ENCODE results near the gene IFITM2. TPM values are rescaled to one million over a fixed set of nuclear protein-coding genes. Genes with fewer than 3 reads are reported as not detected.

The IFITM2 gene
- polyA plus RNA-seq, 3 donors, result 156 to 251 (median 209) TPM

DNA sequence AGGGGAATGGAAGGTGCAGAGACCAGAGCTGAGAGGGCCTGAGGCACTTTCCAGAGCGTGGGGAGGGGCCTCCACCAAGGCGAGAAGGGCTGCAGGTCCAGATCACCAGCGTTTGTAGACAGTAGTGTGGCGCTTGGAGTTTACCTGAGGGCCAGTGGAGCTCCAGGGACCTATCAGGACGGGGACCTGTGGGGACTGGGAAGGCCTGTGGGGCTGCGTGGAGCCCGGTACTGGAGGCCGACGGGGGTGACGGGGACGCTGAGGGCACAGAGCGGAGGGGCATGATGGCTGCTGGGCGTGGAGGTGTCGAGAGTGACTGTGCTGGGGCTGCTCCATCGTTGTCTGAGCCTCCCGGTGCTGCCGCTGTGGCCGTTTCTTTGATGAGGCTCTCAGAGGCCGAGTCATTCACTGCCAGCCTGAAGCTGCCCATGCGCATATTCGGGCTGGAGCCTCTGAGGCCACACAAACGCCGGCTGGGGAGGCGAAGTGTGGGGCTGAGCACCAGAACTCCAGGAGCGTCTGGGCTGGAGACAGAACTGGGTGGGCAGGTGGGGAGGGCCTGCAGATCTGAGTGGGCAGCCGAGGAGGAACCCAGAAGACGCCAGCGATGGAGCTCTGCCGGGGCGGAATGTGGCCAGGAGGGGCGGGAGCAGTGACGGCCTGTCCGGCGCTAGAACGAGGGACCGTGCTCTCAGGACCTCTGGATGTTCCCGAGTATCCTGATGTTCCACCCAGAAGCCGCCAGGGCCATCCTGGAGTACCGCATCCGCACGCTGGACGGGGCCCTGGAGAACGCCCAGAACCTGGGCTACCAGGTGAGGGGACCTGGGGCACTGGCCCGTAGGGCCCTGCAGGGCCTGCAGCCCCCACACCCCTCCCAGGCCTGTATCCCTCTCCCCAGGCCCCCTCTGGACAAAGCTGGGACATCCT lies 16.1 kb upstream of the IFITM2 start:
- no peak for DNase-seq (ENCODE audit: low read depth in 3 of 3, low spot score in 2 of 3)

DNA sequence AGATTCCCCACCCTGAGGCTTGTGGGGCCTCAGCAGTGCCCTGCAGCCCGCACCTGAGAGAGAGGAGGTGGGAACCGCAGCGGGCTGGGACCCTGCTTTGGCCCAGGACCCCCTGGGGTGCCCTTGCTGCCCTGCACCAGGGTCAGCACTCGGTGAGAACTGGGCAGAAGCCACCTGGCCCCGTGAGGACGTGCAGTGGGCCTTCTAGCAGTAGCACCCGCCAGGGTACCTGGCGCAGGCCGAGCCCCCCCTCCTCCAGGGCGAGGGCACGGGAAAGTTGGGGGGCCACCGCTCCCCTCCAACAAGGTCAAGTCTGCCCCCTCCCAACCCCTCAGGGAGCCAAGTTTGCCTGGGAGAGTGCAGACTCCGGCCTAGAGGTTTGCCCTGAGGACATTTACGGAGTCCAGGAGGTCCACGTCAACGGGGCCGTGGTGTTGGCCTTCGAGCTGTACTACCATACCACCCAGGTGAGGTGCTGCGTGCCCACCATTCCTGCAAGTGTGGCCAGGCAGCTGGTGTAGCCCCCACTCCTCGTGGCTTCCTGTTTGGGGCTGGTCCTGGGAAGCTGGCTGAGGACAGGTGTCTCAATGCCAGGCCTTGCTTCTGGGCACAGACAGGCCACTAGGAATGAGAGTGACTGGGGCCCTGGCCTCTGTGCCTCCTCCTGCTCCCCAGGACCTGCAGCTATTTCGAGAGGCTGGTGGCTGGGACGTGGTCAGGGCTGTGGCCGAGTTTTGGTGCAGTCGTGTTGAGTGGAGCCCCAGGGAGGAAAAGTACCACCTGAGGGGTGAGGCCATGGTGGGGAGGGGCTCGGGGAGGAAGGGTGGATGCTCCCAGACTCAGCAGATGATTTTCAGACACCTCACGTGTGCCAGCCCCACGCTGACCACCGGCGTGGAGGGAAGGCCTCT lies 15.2 kb upstream of the IFITM2 start:
- DNase-seq (ENCODE audit: low read depth in 3 of 3, low spot score in 2 of 3), result no peak

DNA sequence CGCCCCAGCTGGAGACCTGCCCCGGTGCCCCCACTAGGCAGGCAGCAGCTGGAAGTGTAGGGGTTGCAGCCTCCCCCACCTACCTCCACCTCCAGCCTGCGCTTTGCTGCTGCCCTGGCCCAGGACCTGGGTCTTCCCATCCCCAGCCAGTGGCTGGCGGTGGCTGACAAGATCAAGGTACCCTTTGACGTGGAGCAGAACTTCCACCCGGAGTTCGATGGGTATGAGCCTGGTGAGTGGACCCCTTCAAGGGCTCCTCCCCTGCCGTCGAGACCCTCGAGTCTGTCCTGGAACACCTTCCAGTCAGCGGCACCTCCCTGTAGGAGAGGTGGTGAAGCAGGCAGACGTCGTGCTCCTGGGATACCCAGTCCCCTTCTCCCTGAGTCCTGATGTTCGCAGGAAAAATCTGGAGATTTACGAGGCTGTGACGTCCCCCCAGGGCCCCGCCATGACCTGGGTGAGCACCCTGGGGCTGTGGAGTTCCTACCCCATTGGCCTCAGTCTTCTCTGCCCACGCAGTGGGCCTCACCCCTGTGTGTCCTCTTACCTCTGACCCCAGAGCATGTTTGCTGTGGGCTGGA lies 14.3 kb upstream of the IFITM2 start:
- no peak for DNase-seq (ENCODE audit: low read depth in 3 of 3, low spot score in 2 of 3)

DNA sequence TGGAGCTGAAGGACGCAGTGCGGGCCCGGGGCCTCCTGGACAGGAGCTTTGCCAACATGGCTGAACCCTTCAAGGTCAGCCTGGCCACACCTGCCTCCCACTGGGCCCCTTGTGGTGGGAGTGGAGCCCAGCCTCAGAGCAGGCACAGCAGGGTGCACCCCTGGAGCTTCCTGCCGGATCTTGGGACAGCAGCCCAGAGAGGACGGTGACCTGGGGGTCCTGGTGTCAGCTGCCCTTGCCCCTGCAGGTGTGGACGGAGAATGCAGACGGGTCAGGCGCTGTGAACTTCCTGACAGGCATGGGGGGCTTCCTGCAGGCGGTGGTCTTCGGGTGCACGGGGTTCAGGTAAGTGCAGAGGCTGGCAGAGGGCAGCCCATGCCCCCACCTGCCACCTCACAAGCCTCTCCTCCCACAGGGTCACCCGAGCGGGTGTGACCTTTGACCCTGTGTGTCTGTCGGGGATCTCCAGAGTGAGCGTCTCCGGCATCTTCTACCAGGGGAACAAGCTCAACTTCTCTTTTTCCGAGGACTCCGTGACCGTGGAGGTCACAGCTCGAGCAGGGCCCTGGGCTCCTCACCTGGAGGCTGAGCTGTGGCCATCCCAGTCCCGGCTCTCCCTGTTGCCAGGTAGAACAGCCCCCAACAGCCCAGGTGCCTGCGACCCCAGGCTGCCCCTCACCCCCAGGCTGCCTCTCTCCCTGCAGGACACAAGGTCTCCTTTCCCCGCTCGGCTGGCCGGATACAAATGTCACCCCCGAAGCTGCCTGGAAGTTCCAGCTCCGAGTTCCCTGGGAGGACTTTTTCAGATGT lies 13.6 kb upstream of the IFITM2 start:
- no peak for DNase-seq (ENCODE audit: low read depth in 3 of 3, low spot score in 2 of 3)

- no peak for DNase-seq (ENCODE audit: low read depth in 3 of 3, low spot score in 2 of 3)
Measured at GRCh38 chr11:294780-295179, 12.8 kb upstream of the IFITM2 start.

DNA sequence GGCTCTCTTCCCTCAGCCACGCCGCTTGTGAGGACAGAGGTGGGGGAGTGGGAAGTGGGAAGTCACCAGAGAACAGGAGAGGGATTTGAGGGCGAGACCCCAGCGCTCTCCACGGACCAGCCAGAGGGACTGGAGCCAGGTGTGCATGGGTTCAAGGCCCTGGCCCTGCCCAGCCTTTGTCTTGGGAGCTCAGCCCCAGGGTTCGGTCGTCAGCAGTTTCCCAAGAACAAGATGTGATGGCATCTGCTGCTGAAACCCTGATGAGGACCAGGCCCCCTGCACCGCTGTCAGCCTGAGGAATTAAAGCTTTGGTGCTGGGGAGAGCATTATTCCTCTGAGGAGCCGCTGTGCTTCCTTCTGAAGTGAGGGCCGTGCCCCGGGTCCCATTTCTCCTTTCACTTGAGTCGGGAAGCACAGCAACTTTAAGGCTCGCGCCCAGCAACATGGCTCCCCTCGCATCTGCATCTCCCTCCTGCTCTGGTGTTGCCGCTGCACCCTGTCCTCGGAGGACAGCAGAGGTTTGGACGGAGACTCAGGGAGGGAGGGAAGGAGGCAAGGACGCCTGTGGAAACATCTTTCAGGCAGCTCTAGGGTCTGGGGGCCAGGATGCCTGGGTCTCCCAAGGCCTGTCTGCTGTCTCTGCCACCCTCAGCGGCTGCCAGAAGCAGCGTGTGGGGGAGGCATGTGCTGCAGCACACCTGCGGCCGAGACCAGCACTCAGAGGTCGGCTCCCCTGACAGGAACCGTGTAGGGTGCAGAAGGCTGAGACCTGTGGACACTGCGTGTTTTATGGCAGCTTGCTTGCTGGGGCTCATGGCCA lies 12.1 kb upstream of the IFITM2 start:
- DNase-seq (ENCODE audit: low read depth in 3 of 3, low spot score in 2 of 3), result no peak

DNA sequence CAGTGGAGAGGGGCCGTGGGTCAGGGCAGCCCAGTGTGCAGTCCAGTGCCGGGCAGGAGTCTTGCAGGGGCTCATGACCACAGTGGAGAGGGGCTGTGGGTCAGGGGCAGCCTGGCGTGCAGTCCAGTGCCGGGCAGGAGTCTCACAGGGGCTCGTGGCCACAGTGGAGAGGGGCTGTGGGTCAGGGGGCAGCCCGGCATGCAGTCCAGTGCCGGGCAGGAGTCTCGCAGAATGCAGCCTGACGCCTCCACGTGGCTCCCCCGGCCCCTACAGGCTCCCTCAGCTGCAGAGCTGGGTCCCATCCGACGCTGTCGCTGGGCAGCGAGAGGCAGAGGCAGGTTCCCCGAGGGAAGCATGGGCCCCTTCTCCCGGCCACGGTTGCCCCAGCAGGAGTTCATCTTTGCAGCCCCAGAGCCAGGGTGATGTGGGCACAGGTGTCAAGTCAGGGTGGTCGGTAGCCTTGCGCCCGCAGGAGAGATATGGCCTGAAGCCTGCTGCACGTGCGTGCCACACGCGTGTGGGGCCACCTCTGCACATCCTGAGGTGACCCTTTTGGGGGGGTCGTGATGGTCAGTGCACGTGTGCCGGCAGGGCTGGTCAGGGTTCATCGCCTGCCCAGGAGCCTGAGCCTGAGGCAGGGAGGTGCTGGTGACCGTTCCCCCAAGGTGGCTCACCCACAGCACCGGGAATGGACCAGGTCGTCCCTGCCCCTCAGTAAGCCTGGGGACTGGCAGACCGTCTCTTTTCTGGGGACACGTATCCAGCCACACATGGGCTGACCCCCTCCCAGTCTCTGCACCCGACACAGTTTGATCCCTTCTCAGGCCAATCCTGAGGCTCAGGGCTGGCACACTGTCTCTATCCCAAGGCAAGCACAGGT lies 11.2 kb upstream of the IFITM2 start:
- DNase-seq (ENCODE audit: low read depth in 3 of 3, low spot score in 2 of 3), result no peak

DNA sequence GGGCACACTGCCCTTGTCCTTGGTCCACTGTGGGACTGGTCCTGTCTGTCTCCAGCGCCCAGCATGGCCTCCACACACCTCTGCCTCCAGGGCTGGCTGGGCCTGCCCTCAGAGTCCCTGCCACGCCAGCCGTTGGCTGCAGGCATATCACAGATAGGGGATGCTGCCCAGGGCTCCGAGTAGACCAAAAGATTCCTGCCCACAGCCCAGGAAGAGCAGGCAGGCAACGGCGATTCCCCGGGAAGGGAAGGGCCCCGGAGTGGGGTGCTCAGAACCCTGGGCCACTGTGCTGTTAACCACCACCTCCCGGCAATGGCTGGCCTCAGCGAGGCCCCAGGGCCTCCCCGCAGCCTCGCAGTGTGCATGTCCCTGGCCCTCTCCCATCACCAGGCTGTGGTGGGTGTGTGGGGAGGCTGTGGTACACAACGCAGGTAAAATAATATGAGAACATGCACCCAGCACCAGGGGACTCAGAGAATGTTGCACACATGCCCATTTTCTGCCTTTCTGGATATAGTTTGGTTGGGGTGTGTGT lies 10.5 kb upstream of the IFITM2 start:
- no peak for DNase-seq (ENCODE audit: low read depth in 3 of 3, low spot score in 2 of 3)

DNA sequence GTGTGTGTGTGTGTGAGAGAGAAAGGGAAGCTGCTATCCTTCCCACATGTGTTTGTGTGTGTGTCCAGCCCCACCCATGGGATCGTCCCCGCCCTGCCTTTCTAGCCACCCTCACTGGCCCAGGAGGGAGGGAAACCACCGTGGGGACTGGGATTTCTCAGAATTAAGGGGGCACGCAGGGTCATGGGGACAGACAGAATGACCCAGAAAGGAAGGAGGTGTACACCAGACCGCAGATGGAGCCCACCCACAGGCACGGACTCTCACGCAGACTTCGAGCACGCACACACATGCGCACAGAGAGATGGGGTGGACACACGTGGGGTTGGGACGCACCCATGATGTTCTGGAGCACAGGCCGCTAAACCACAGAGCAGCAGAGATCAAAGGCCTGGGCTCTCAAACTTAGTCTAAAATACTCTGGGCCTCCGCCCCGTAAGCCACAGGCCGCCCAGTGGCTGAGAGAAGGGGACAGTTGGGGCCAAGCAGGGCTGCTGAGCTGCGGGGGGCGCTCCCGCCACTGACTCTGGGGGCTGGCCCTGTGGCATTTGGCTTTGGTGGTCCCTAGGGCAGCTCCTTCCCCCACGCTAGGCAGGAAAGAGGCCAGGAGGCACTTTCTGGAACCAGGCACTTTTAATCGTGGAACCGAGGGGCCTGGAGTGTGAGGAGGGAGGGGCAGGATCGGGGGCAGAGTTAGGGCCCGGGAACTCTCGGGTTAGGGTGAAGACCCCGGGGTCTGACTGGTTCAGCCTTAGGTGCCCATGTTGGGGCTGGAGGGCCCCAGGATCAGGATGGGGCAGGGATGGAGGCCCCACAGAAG lies 9.8 kb upstream of the IFITM2 start:
- DNase-seq (ENCODE audit: low read depth in 3 of 3, low spot score in 2 of 3), result no peak

- no peak for DNase-seq (ENCODE audit: low read depth in 3 of 3, low spot score in 2 of 3)
Measured at GRCh38 chr11:298406-299065, 9.1 kb upstream of the IFITM2 start.

DNA sequence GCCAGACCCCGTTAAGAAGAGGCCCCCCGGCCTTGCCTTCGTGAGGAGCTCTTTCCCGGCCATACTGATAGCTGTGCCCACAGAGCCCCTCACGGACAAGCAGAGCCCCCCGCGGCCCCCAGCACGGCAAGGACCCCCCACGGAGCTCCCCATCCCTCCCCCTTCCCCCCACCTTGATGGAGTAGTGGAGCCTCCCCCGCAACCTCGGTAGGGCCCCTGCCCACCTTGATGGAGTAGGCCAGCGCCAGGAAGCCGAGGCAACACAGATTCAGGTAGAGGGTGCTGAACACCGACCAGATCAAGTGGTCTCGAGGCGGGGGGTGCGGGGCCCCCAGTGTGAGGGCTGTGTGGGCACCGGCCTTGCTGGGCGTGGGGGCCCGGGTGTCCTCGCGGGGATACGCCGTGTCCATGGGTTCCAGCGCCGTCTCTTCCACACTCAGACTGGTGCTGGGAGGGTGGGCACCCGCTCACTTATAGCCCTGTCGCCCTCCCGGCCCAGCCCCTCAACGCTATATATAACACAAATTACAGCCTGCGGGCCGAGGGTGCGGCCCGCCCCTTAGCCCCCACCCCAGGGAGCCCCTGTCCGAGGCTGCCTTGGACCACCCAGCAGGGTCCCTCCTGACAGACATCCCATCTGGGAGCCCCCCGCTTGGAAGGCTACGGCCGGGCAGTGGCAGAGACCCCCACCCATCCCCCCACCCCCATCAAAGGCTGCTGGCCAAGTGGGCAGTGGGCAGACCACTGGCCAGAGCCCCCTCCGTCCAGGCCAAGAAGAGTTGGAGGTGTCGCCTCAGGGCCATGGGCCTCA lies 8.3 kb upstream of the IFITM2 start, which contains the start of gene IFITM5:
IFITM5 (minus strand) TSS at position 446 of the 811 bp plus-strand sequence; CDS start at position 410, 36 bp downstream.
- DNase-seq (ENCODE audit: low read depth in 3 of 3, low spot score in 2 of 3), result no peak

DNA sequence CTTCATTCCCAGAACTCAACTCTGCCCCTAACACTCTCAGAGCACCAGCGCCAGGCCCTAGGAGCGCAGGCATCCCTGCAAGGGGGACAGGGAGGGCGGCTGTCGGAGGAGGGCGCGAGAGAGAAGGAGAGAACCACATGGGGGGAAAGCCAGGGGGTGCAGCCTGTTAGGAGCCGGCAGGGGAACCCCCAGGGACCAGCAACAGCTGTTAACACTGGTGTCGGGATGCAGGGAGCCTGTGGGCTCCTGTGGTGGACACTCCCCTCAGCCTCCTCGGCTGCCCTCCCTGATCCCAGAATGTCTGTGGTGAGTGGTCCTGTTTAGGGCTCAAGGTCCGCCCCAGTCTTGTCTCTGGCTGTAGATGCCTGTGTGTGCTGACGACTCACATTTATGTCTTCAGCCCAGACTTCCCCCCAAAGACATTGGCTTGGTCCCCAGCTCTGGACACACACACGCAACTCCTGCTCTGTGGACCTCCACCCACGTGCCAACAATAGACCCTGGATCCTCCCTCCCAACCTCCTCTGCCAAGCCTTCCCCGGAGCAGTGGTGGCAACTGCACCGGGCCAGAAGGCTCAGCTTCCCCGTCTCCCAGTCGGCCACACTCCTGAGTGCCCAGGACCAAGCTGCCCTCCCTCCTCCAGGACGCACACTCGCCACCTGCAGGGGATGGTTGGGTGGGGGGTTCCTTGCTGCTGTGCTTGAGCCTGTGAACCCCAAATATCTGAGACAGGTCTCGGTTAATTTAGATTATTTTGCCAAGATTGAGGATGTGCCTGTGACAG lies 7.5 kb upstream of the IFITM2 start:
- DNase-seq (ENCODE audit: low read depth in 3 of 3, low spot score in 2 of 3), result no peak

- no peak for DNase-seq (ENCODE audit: low read depth in 3 of 3, low spot score in 2 of 3)
Measured at GRCh38 chr11:303363-303762, 4.3 kb upstream of the IFITM2 start.

DNA sequence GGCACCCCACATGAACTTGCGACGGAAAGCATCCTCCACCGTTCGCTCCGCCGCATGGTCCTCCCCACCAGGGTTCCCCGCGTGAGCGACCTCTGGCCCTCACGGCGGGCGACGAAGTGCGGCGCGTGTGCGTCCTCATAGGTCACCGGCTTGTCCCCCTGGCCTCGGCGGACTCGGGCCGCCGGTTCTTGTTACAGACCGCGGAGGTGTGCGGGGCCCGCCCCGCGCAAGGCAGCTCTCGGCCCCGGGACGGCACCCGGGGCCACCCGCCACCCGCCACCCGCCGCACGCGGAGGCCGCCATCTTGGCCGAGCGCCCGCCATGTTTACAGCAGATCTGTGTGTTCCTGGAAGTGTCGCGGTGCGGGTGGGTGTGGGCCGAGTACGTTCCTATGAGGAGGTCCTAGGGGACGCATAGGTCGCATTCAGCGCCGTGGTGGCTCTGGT lies 3.5 kb upstream of the IFITM2 start:
- no peak for DNase-seq (ENCODE audit: low read depth in 3 of 3, low spot score in 2 of 3)
